T-helper 1 cell treated with Interleukin-12 subunit alpha and Interleukin-12 subunit beta and Interleukin-4 antibody, amounts not matched to agents 30 μg/mL and 1 μg/mL, for 36 hours (primary cell): Measurements from ENCODE around the gene ARL17A.
"Not testable (repeated sequence)": the region's sequence is repeated elsewhere in the genome, so short reads cannot be mapped to it uniquely, and the experiment has no call there.

Experiments used
- H3K27ac Mint-ChIP-seq: one replicate; pipeline ENCODE4 v1.8.0; 2021; ENCODE audit warnings: mild to moderate bottlenecking, mixed read lengths
- H3K27me3 Mint-ChIP-seq: one replicate; pipeline ENCODE4 v1.8.0; 2021; ENCODE audit warnings: low read depth, mixed read lengths
- H3K36me3 Mint-ChIP-seq: one replicate; pipeline ENCODE4 v1.8.0; 2021; ENCODE audit warnings: low read depth, mixed read lengths
- H3K4me1 Mint-ChIP-seq: one replicate; pipeline ENCODE4 v1.8.0; 2021; ENCODE audit warnings: low read depth, mixed read lengths
- H3K4me3 Mint-ChIP-seq: one replicate; pipeline ENCODE4 v1.8.0; 2021; ENCODE audit warnings: mild to moderate bottlenecking, moderate library complexity, mixed read lengths
- H3K9me3 Mint-ChIP-seq: one replicate; pipeline ENCODE4 v1.8.0; 2021; ENCODE audit warnings: mixed read lengths

ARL17A gene

DNA sequence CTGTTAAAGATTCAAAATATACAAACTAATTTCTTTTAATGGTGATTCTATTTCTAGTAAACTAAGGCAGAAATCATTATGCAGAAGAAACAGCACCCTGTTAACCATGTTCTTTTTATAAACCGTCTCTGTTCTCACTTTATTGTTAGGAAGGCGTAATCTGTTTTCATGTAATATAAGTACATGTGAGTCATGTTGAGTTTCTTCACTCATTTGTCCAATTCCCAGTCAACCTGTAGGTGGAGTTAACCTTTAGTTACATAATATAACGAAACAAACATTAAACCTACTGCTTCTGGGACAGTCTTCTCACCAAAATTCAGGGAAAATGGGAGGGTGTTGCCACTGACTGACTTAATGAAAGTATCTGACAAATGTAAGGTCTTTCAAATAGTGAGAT, 105.0 kb downstream of the ARL17A start:
- not testable (repeated sequence) for H3K4me1 Mint-ChIP-seq, H3K27ac Mint-ChIP-seq, H3K4me3 Mint-ChIP-seq, H3K9me3 Mint-ChIP-seq, H3K27me3 Mint-ChIP-seq, H3K36me3 Mint-ChIP-seq

DNA sequence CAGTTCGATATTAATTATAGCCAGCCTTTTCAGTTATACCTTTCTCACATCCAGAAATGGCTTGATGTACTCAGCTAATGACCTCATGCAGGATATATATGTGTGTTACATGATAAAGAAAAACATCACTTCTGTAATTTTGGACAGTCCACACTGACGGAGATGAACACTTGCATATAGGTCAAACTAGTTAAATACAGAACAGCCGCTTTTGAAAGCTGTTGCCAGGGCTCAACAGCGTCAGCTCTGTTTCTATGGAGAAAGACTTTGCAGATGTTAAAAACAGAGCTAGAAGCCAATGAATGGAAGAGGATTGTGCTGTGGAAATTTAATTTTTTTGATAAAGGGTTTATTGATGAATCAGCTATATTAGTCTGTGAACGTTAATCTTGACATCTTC, 111.9 kb downstream of the ARL17A start:
- not testable (repeated sequence) for H3K9me3 Mint-ChIP-seq, H3K4me1 Mint-ChIP-seq, H3K36me3 Mint-ChIP-seq, H3K27me3 Mint-ChIP-seq, H3K27ac Mint-ChIP-seq, H3K4me3 Mint-ChIP-seq
